A549 (cell line): ENCODE data around the gene DLX1.

Source experiments
- CHD2 ChIP-seq: fragments of 150-350 bp; IDR thresholded peaks from 2 replicates; pipeline ENCODE4 v1.6.1; 2014; ENCODE audit warnings: low read length; ENCODE audit not compliant: partially characterized antibody
- MAFK ChIP-seq: fragments of 450-650 bp; IDR thresholded peaks from 2 replicates; pipeline ENCODE4 v1.6.1; 2014; ENCODE audit not compliant: partially characterized antibody
- NR3C1 ChIP-seq: fragments of >200 bp; sonication (Bioruptor Twin); formaldehyde crosslinking; IDR thresholded peaks from 3 replicates; pipeline ENCODE4 v1.6.1; 2017
- POLR2A ChIP-seq: IDR thresholded peaks from 2 replicates; pipeline ENCODE4 v1.6.1; 2012; ENCODE audit warnings: mild to moderate bottlenecking, low read length
- RAD21 ChIP-seq, 2 experiments: fragments of >200 bp in 1 of 2; sonication (Bioruptor Twin) in 1 of 2; formaldehyde crosslinking in 1 of 2; IDR thresholded peaks in 1 of 2; conservative IDR thresholded peaks in 1 of 2; 2 replicates in 1 of 2; 3 replicates in 1 of 2; pipeline ENCODE4 v1.6.1; 2012 to 2018; ENCODE audit warnings: inconsistent platforms in 1 of 2
- TF ChIP-seq, protein P1 (sequence below): fragments of >200 bp; sonication (Bioruptor Twin); formaldehyde crosslinking; IDR thresholded peaks from 3 replicates; pipeline ENCODE4 v1.5.1; 2016
- TF ChIP-seq, protein P2 (sequence below): fragments of 200-600 bp; sonication (generic); IDR thresholded peaks from 2 replicates; pipeline ENCODE4 v1.6.1; 2016; ENCODE audit warnings: antibody characterized with exemption, mild to moderate bottlenecking, moderate library complexity
- TF ChIP-seq, protein P3 (sequence below): IDR thresholded peaks from 2 replicates; pipeline ENCODE4 v1.6.1; 2012

DNA sequence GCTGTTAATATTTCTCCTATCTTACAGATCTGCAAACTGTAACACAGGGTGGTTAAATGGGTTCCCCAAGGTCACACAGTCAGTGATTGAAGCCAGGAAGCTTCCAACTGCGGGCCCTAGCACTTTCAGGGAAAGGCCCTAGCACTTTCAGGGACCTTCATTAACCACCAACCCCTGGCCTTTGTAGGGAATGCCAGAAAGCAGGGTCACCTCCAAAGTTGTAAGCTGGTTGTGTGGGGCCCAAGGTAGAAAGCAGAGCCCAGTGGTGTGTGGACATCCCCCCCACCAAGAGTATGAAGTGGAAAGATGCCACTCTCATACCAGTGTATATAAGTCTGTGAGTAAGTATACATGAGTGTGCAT is 13.0 kb downstream of the DLX1 start:
- no peak for TF ChIP-seq POLR2A
- TF ChIP-seq, protein P1, sequence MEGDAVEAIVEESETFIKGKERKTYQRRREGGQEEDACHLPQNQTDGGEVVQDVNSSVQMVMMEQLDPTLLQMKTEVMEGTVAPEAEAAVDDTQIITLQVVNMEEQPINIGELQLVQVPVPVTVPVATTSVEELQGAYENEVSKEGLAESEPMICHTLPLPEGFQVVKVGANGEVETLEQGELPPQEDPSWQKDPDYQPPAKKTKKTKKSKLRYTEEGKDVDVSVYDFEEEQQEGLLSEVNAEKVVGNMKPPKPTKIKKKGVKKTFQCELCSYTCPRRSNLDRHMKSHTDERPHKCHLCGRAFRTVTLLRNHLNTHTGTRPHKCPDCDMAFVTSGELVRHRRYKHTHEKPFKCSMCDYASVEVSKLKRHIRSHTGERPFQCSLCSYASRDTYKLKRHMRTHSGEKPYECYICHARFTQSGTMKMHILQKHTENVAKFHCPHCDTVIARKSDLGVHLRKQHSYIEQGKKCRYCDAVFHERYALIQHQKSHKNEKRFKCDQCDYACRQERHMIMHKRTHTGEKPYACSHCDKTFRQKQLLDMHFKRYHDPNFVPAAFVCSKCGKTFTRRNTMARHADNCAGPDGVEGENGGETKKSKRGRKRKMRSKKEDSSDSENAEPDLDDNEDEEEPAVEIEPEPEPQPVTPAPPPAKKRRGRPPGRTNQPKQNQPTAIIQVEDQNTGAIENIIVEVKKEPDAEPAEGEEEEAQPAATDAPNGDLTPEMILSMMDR: no peak
- TF ChIP-seq, protein P2, sequence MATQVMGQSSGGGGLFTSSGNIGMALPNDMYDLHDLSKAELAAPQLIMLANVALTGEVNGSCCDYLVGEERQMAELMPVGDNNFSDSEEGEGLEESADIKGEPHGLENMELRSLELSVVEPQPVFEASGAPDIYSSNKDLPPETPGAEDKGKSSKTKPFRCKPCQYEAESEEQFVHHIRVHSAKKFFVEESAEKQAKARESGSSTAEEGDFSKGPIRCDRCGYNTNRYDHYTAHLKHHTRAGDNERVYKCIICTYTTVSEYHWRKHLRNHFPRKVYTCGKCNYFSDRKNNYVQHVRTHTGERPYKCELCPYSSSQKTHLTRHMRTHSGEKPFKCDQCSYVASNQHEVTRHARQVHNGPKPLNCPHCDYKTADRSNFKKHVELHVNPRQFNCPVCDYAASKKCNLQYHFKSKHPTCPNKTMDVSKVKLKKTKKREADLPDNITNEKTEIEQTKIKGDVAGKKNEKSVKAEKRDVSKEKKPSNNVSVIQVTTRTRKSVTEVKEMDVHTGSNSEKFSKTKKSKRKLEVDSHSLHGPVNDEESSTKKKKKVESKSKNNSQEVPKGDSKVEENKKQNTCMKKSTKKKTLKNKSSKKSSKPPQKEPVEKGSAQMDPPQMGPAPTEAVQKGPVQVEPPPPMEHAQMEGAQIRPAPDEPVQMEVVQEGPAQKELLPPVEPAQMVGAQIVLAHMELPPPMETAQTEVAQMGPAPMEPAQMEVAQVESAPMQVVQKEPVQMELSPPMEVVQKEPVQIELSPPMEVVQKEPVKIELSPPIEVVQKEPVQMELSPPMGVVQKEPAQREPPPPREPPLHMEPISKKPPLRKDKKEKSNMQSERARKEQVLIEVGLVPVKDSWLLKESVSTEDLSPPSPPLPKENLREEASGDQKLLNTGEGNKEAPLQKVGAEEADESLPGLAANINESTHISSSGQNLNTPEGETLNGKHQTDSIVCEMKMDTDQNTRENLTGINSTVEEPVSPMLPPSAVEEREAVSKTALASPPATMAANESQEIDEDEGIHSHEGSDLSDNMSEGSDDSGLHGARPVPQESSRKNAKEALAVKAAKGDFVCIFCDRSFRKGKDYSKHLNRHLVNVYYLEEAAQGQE: no peak
- TF ChIP-seq NR3C1: no peak
- TF ChIP-seq RAD21 (conservative IDR thresholded peaks at IDR 0.05 in 1 of 2, IDR thresholded peaks at IDR 0.05 in 1 of 2): no peak
- TF ChIP-seq CHD2: no peak
- TF ChIP-seq MAFK: no peak
- TF ChIP-seq, protein P3, sequence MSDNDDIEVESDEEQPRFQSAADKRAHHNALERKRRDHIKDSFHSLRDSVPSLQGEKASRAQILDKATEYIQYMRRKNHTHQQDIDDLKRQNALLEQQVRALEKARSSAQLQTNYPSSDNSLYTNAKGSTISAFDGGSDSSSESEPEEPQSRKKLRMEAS: no peak
